Right lobe of liver (tissue), 6 donors: Measurements from ENCODE around the gene TOMM5. TPM values are rescaled to one million over a fixed set of nuclear protein-coding genes. Genes with fewer than 3 reads are reported as not detected.

Experiments used
- ATAC-seq, 4 donors: fragments of 200-7000 bp; cut with Tn5 transposase; one replicate each; pipeline ENCODE4 v1.9.1; 2020; ENCODE audit warnings: mild to moderate bottlenecking in 4 of 4, moderate library complexity in 4 of 4
- DNase-seq, 3 donors: peaks; one replicate each; pipeline ENCODE4 v3.0.0-alpha.2; 2020
- H3K27ac ChIP-seq, 3 donors: fragments of 200-600 bp; one replicate each; pipeline ENCODE4 v1.8.0; 2022
- H3K27me3 ChIP-seq, 2 donors: fragments of 200-600 bp; one replicate each; pipeline ENCODE4 v1.8.0; 2022
- H3K36me3 ChIP-seq, 4 donors: fragments of 200-600 bp; sonication (generic) in 1 of 4; one replicate each; pipeline versions ENCODE4 v1.5.1 to v1.8.0; 2017 to 2022; ENCODE audit warnings: control low read depth in 1 of 4
- H3K4me1 ChIP-seq, 4 donors: fragments of 200-600 bp; sonication (generic) in 1 of 4; one replicate each; pipeline versions ENCODE4 v1.5.1 to v1.8.0; 2017 to 2022; ENCODE audit warnings: control low read depth in 1 of 4
- H3K4me3 ChIP-seq, 3 donors: fragments of 200-600 bp; one replicate each; pipeline ENCODE4 v1.8.0; 2022
- H3K9me3 ChIP-seq, 4 donors: fragments of 200-600 bp; sonication (generic) in 1 of 4; one replicate each; pipeline versions ENCODE4 v1.5.1 to v1.8.0; 2017 to 2022; ENCODE audit warnings: control low read depth in 1 of 4
- POLR2A ChIP-seq: fragments of 450-650 bp; IDR thresholded peaks from one replicate; pipeline ENCODE4 v1.6.1; 2017; ENCODE audit warnings: antibody characterized with exemption, mild to moderate bottlenecking
- WGBS: methylation state at CpG from one replicate; pipeline ENCODE4 v1.1.6; 2018; ENCODE audit warnings: low coverage, low lambda C conversion rate; ENCODE audit not compliant: insufficient coverage; ENCODE audit errors: missing lambda C conversion rate; 5-methylcytosine and 5-hydroxymethylcytosine counted together
- intact Hi-C, 2 donors: fragments of 100-400 bp; cut with DNase I; formaldehyde crosslinking; loops; one replicate each; pipeline versions ENCODE4 v1.11.2 to v1.14.1; 2022
- total RNA-seq, 6 experiments: library from RNA; depleted of rRNA in 2 of 6; stranded (reverse); fragments of >200 nt in 2 of 6; fragmentation: NEBNext Ultra II Directional in 3 of 6; extraction: Animal tissue kit (Norgen Biotek cat#: 25700) in 3 of 6; gene quantifications; one replicate each; pipeline versions ENCODE4 v1.1.0 to v1.2.4, GENCODE V29; 2016 to 2023
- TF ChIP-seq, protein P1 (sequence below), 4 donors: fragments of 200-600 bp in 3 of 4; fragments of 450-650 bp in 1 of 4; IDR thresholded peaks; one replicate each; pipeline versions ENCODE4 v1.5.1 to v1.8.0; 2016 to 2022; ENCODE audit warnings: antibody characterized with exemption in 4 of 4, mild to moderate bottlenecking in 2 of 4
- donor health status: DM: no; HTN: yes; CAD: no.
- donor health status: DM: no; HTN: no; CAD: no.
- donor health status: DM: no; HTN: no; CAD: no.
- donor health status: DM: no; HTN: yes; CAD: no.
- donor health status: DM: no; HTN: yes; CAD: no.

The TOMM5 gene
- total RNA-seq, 6 experiments from 2014 or later: 30.9 to 58.9 (median 32.9) TPM

DNA sequence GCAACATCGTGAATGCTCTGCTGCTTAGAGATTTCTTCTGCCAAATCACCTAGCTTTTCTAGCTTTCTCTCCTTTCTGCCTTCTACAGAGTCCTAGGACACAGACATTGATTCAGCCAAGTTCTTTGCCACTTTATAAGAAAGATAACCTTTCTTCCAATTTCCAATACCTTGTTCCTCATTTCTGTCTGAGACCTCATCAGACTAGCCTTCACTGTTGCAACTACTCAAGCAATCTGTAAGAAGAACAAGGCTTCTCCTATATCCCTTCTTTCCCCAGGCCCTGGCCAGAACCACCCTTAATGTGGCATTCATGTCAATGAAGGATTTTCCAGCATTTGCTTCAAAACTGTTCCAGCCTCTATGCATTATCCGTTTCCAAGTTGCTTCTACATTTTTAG, 40.5 kb downstream of the TOMM5 start:
- TF ChIP-seq, protein P1, sequence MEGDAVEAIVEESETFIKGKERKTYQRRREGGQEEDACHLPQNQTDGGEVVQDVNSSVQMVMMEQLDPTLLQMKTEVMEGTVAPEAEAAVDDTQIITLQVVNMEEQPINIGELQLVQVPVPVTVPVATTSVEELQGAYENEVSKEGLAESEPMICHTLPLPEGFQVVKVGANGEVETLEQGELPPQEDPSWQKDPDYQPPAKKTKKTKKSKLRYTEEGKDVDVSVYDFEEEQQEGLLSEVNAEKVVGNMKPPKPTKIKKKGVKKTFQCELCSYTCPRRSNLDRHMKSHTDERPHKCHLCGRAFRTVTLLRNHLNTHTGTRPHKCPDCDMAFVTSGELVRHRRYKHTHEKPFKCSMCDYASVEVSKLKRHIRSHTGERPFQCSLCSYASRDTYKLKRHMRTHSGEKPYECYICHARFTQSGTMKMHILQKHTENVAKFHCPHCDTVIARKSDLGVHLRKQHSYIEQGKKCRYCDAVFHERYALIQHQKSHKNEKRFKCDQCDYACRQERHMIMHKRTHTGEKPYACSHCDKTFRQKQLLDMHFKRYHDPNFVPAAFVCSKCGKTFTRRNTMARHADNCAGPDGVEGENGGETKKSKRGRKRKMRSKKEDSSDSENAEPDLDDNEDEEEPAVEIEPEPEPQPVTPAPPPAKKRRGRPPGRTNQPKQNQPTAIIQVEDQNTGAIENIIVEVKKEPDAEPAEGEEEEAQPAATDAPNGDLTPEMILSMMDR (IDR thresholded peaks at IDR 0.05): no peak
- no peaks in the 10 kb centered on the region for H3K27me3 ChIP-seq
- H3K4me3 ChIP-seq: no peak overlapping the region
- H3K36me3 ChIP-seq: no peaks in the 10 kb centered on the region
- H3K9me3 ChIP-seq: no peaks in the 10 kb centered on the region
- DNase-seq: no peak
- no peak overlapping the region for H3K27ac ChIP-seq
- no peak for ATAC-seq
- WGBS: 94% methylated on average over 2 of the region's 2 CpGs
- intact Hi-C loops: no loop called here
- no peaks in the 10 kb centered on the region for H3K4me1 ChIP-seq

DNA sequence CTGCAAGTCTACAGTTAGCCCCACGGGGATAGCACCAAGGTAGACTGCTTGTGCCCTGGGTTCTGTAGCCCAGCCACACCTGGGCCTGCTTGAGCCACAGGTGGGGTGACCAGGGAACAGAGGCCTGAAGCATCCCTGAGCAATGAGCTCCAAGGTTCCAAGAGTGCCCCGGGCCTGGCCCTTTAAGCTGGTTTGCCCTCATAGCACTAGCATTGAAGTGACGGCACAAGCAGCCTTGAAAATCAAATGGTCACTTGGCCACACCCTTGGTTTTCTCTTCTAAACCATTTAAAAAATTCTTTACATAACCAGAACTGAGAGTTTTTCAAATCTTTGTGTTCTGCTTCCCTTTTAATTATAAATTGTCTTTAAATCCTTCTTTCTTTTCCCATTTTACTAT, 40.9 kb downstream of the TOMM5 start:
- TF ChIP-seq POLR2A: no peak
- TF ChIP-seq, protein P1 (IDR thresholded peaks at IDR 0.05): no peak
- H3K4me3 ChIP-seq: no peak overlapping the region
- H3K27ac ChIP-seq: no peak overlapping the region
- H3K9me3 ChIP-seq: no peaks in the 10 kb centered on the region
- ATAC-seq (no peak), DNase-seq (no peak)
- H3K27me3 ChIP-seq: no peaks in the 10 kb centered on the region
- WGBS: 83% methylated on average over 1 of the region's 3 CpGs
- no peaks in the 10 kb centered on the region for H3K4me1 ChIP-seq
- intact Hi-C loops: no loop called here
- no peaks in the 10 kb centered on the region for H3K36me3 ChIP-seq

DNA sequence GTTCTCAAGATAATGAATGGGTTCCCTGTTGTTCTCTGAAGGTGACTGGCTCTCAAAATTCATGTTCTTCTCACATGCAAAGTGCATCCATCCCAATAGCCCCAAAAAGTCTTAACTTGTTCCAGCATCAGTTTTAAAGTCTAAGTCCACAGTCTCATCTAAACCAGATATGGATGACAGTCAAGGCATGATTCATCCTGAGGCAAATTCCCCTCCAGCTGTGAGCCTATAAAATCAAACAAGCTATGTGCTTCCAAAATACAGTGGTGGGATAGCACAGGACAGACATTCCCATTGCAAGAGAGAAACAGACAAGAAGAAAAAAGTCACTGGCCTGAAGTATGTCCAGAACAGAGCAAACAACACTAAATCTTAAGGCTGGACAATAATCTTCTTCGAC, 41.6 kb downstream of the TOMM5 start:
- WGBS: 71% methylated on average over 1 of the region's 1 CpG
- intact Hi-C loops: no loop called here
- H3K36me3 ChIP-seq: no peaks in the 10 kb centered on the region
- no peak overlapping the region for H3K4me3 ChIP-seq
- no peak for ATAC-seq
- no peaks in the 10 kb centered on the region for H3K9me3 ChIP-seq
- H3K27ac ChIP-seq: no peak overlapping the region
- no peaks in the 10 kb centered on the region for H3K4me1 ChIP-seq
- TF ChIP-seq, protein P1 (IDR thresholded peaks at IDR 0.05): no peak
- no peak for TF ChIP-seq POLR2A
- DNase-seq: no peak
- H3K27me3 ChIP-seq: no peaks in the 10 kb centered on the region

DNA sequence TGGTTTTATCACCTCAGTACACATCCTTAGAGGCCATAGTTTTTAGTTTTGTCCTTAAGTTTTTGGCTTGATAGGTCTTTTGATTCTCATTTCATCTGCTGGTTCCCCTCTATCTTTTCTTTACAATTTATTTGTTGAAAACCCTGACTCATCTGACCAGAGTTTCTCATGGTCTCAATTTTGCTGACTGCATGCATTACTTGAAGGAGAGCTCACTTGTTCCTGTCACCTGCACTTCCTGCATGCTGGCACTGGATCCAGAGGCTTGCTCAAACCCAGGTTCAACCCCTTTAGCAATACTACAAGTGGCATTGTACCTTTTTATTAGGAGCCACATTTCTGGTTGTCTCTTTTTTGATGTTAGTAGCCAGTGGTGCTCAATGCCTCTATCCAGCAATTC, 42.9 kb downstream of the TOMM5 start:
- TF ChIP-seq POLR2A: no peak
- TF ChIP-seq, protein P1 (IDR thresholded peaks at IDR 0.05): no peak
- Histone ChIP-seq H3K27me3 (no peaks in the 10 kb centered on the region), H3K36me3 (no peaks in the 10 kb centered on the region), H3K4me1 (no peaks in the 10 kb centered on the region), H3K9me3 (no peaks in the 10 kb centered on the region), H3K27ac (no peak overlapping the region), H3K4me3 (no peak overlapping the region)
- DNase-seq: no peak
- intact Hi-C loops: no loop called here
- ATAC-seq: no peak

DNA sequence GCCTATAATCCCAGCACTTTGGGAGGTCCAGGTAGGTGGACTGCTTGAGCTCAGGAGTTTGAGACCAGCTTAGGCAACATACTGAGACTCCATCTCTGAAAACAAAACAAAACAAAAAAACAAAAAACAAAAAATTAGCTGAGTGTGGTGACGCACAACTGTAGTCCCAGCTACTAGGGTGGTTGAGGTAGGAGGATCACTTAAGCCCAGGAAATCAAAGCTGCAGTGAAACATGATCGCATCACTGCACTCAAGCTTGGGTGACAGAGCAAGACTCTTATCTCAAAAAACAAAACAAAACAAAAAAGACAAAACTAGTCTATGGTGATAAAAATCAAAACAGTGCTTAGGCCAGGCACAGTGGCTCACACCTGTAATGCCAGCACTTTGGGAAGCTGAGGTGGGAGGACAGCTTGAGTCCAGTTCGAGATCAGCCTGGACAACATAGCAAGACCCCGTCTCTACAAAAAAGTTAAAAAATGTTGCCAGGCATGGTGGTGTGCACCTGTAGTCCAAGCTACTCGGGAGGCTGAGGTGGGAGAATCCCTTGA, 45.0 kb downstream of the TOMM5 start:
- Histone ChIP-seq H3K27ac (no peak overlapping the region), H3K36me3 (no peaks in the 10 kb centered on the region), H3K4me1 (no peaks in the 10 kb centered on the region), H3K4me3 (no peak overlapping the region), H3K9me3 (no peaks in the 10 kb centered on the region), H3K27me3 (no peaks in the 10 kb centered on the region)
- 100% methylated on average over 5 of the region's 5 CpGs for WGBS
- DNase-seq (no peak), ATAC-seq (no peak)
- intact Hi-C loops: no loop called here
- no peak for TF ChIP-seq POLR2A
- TF ChIP-seq, protein P1 (IDR thresholded peaks at IDR 0.05): no peak
